Right kidney (tissue), 9 donors: Measurements from ENCODE around the gene CYTH4.
"Not testable (repeated sequence)": the region's sequence is repeated elsewhere in the genome, so short reads cannot be mapped to it uniquely, and the experiment has no call there.

ENCODE experiments used
- DNase-seq: peaks from one replicate; pipeline ENCODE4 v3.0.0-alpha.2; 2016
- long read RNA-seq, 8 donors: transcript quantifications; one replicate each; lab custom pipeline, GENCODE V29; 2026

Gene CYTH4
- long read RNA-seq, donor 1 = 0 reads
- long read RNA-seq, donor 2 = 0 reads
- long read RNA-seq, donor 3 = 0 reads
- long read RNA-seq, donor 4 = 0 reads
- long read RNA-seq, donor 5, partial matches to known transcripts = 0 of 2 reads
- long read RNA-seq, donor 5, other reads (novel, unspliced or antisense) = 0 of 2 reads
- long read RNA-seq, donor 6, partial matches to known transcripts = 0 of 1 reads
- long read RNA-seq, donor 6, other reads (novel, unspliced or antisense) = 0 of 1 reads
- long read RNA-seq, donor 7, partial matches to known transcripts = 0 of 1 reads
- long read RNA-seq, donor 7, other reads (novel, unspliced or antisense) = 0 of 1 reads
- long read RNA-seq, donor 8 = 0 reads

- DNase-seq = no peak
Measured at GRCh38 chr22:37282385-37282677, at the start of gene CYTH4. Gene CYTH4 (plus strand): TSS chr22:37282508. CDS start chr22:37282570, 62 bp downstream.

- not testable (repeated sequence) for DNase-seq
Measured at GRCh38 chr22:37233371-37233750, 48.9 kb upstream of the CYTH4 start.

- DNase-seq = no peak
Measured at GRCh38 chr22:37233751-37234631, 48.3 kb upstream of the CYTH4 start.

- no peak for DNase-seq
Measured at GRCh38 chr22:37234736-37235711, 47.3 kb upstream of the CYTH4 start.

GRCh38 chr22:37235897-37236607 is 46.3 kb upstream of the CYTH4 start:
- no peak for DNase-seq

GRCh38 chr22:37237371-37238268 is 44.7 kb upstream of the CYTH4 start:
- no peak for DNase-seq

GRCh38 chr22:37239336-37240239 is 42.7 kb upstream of the CYTH4 start:
- DNase-seq = no peak

GRCh38 chr22:37240240-37240940 is 41.9 kb upstream of the CYTH4 start:
- DNase-seq = no peak

- DNase-seq = no peak
Measured at GRCh38 chr22:37240941-37241320, 41.4 kb upstream of the CYTH4 start.

- DNase-seq = no peak
Measured at GRCh38 chr22:37241351-37242142, 40.8 kb upstream of the CYTH4 start.

GRCh38 chr22:37242395-37242918 is 39.9 kb upstream of the CYTH4 start:
- DNase-seq = no peak

- DNase-seq = no peak
Measured at GRCh38 chr22:37243402-37244113, 38.8 kb upstream of the CYTH4 start.

- DNase-seq = peak; percentile 24
Measured at GRCh38 chr22:37244114-37244921, 38.0 kb upstream of the CYTH4 start, which contains the start of gene RAC2. Gene RAC2 (minus strand): TSS chr22:37244269. CDS start chr22:37244148, 121 bp downstream.

- no peak for DNase-seq
Measured at GRCh38 chr22:37244922-37245722, 37.2 kb upstream of the CYTH4 start.

- no peak for DNase-seq
Measured at GRCh38 chr22:37245740-37246139, 36.6 kb upstream of the CYTH4 start.
